ENCODE data around the gene PLCG2. TPM values are rescaled to one million over a fixed set of nuclear protein-coding genes. Genes with fewer than 3 reads are reported as not detected.

PLCG2 gene
- total and polyA plus RNA-seq, 2 of the 8 experiments (the other 6 are each of a cell fraction or from before 2014, with no cell fraction given), result 6.1 to 6.9 TPM

- TF ChIP-seq KDM4A (IDR thresholded peaks at IDR 0.05; ENCODE audit: low read depth, low read length, severe bottlenecking) (no peak), EZH2 (IDR thresholded peaks at IDR 0.05; ENCODE audit: low read depth, low read length, severe bottlenecking) (no peak), TAF1 (IDR thresholded peaks at IDR 0.05; ENCODE audit: low read depth, low read length) (no peak), HDAC6 (IDR thresholded peaks at IDR 0.05; ENCODE audit: low read depth, low read length) (no peak)
Measured at GRCh38 chr16:81850197-81850944, 71.3 kb downstream of the PLCG2 start (continued).
